BLaER1 (cell line): ENCODE data around the gene RASL12.
"Not testable (repeated sequence)": the region's sequence is repeated elsewhere in the genome, so short reads cannot be mapped to it uniquely, and the experiment has no call there.

Source experiments
- H3K27ac ChIP-seq: shearing (Covaris generic); formaldehyde crosslinking; 2 replicates; pipeline ENCODE4 v1.8.1; 2022
- H3K27me3 ChIP-seq: shearing (Covaris generic); formaldehyde crosslinking; 2 replicates; pipeline ENCODE4 v1.8.1; 2022
- H3K36me3 ChIP-seq: shearing (Covaris generic); formaldehyde crosslinking; 2 replicates; pipeline ENCODE4 v1.8.1; 2022
- H3K4me1 ChIP-seq: shearing (Covaris generic); formaldehyde crosslinking; 2 replicates; pipeline ENCODE4 v1.8.1; 2022
- H3K4me2 ChIP-seq: shearing (Covaris generic); formaldehyde crosslinking; 2 replicates; pipeline ENCODE4 v1.8.1; 2022
- H3K4me3 ChIP-seq: shearing (Covaris generic); formaldehyde crosslinking; 2 replicates; pipeline ENCODE4 v1.8.1; 2022
- H3K9ac ChIP-seq: shearing (Covaris generic); formaldehyde crosslinking; 2 replicates; pipeline ENCODE4 v1.8.1; 2022
- H3K9me3 ChIP-seq: shearing (Covaris generic); formaldehyde crosslinking; 2 replicates; pipeline ENCODE4 v1.8.1; 2022
- H4K20me1 ChIP-seq: shearing (Covaris generic); formaldehyde crosslinking; 2 replicates; pipeline ENCODE4 v1.8.1; 2022
- Cebpa-rat ChIP-seq: shearing (Covaris generic); IDR thresholded peaks from 2 replicates; pipeline ENCODE4 v1.8.1; 2022

The RASL12 gene

GRCh38 chr15:65100442-65100841 lies 32.7 kb upstream of the RASL12 start:
- H3K4me1 ChIP-seq = no peaks in the 10 kb centered on the region
- H3K36me3 ChIP-seq = peaks cover 72% of the 10 kb centered on the region
- H3K9me3 ChIP-seq = no peaks in the 10 kb centered on the region
- no peak for TF ChIP-seq Cebpa-rat
- no peaks in the 10 kb centered on the region for H4K20me1 ChIP-seq
- no peak overlapping the region for H3K9ac ChIP-seq
- no peak overlapping the region for H3K4me2 ChIP-seq
- H3K27me3 ChIP-seq = no peaks in the 10 kb centered on the region
- no peak overlapping the region for H3K4me3 ChIP-seq
- no peak overlapping the region for H3K27ac ChIP-seq

GRCh38 chr15:65099801-65100200 lies 32.0 kb upstream of the RASL12 start:
- H4K20me1 ChIP-seq, H3K27me3 ChIP-seq, H3K27ac ChIP-seq, H3K9me3 ChIP-seq, H3K4me1 ChIP-seq, H3K4me3 ChIP-seq, H3K9ac ChIP-seq, H3K4me2 ChIP-seq: not testable (repeated sequence)
- peaks cover 66% of the 10 kb centered on the region for H3K36me3 ChIP-seq

- Histone ChIP-seq H3K4me1 (no peaks in the 10 kb centered on the region), H3K9ac (no peak overlapping the region), H4K20me1 (no peaks in the 10 kb centered on the region), H3K4me3 (no peak overlapping the region), H3K36me3 (peaks cover 65% of the 10 kb centered on the region), H3K27me3 (no peaks in the 10 kb centered on the region), H3K9me3 (no peaks in the 10 kb centered on the region), H3K4me2 (no peak overlapping the region), H3K27ac (no peak overlapping the region)
- TF ChIP-seq Cebpa-rat = no peak
These were observed 31.5 kb upstream of the RASL12 start for GRCh38 chr15:65099336-65099735.

DNA sequence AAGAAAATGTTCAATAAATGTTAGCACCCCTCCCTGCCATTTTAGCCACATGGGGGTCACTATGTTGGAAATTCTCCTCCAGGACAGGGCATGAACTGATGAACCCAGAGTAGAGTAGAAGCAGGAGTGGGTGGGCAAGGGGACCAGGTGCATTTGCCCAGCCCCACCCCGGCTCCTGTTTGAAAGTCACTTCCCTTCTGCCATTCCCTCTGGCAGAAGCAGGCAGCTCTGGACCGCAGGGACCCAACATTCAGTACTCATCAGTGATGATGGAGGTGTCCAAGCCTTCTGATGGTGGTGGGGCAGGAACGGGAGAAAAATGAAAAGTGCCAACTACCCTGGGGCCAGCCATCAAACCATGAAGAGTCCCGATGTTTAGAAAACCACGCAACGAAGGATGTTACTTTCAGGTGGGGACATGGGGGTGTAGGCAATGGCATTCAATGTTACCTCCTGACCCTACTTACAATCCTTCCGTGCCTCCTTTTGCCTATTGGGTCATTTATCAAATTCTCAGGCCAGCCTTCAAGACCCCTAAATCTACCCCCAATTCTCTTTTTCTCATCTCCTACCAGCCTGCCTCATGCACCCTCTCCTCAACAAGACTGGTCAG lies 30.0 kb upstream of the RASL12 start:
- H3K9ac ChIP-seq = no peak overlapping the region
- H3K4me2 ChIP-seq = no peak overlapping the region
- TF ChIP-seq Cebpa-rat = no peak
- H3K4me3 ChIP-seq = no peak overlapping the region
- no peaks in the 10 kb centered on the region for H3K27me3 ChIP-seq
- H3K27ac ChIP-seq = no peak overlapping the region
- H4K20me1 ChIP-seq = no peaks in the 10 kb centered on the region
- peaks cover 58% of the 10 kb centered on the region for H3K36me3 ChIP-seq
- no peaks in the 10 kb centered on the region for H3K4me1 ChIP-seq
- H3K9me3 ChIP-seq = no peaks in the 10 kb centered on the region

DNA sequence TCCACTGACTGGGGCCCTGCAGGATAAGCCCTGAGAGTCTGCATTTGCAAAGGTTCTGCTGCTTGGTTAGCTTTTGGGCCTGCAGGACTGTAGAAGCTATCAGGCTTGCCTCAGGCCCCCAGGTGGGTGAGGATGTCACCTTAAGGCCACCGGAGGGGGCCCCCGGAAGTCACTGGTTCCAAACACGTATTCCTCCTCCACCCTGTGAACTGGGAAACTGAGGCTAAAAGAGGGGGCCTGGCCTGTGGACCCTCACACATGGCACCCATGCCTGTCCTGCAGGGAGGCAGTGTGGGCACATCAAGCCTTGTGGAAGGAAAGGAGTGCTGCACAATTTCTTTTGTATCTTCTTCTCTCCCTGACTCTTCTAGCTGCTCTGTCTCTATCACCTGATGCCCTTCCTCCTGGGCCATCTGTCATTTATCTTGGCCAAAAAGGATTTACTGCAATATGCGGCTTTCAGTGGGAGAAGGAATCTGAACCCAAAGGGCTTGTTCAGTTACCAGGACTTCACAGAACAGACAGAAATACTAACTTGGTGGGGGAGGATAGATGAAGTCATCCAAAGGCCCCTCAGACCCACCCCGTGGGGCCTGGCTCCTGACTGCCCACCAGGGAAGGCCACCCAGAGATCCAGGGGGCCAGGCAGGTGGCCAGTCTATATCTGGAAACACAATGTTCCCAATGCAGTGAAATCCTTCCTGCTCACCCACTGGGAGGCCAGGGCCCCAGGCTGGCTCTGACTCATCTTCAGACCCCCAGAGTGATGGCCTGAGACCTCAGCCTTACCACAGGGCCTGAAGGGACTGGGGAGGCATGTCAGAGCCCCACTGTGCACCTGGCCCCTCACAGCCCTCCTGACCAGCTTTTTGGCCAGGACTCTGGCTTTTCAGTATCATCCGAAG lies 28.9 kb upstream of the RASL12 start:
- no peak overlapping the region for H3K4me2 ChIP-seq
- H3K27me3 ChIP-seq = no peaks in the 10 kb centered on the region
- H3K4me1 ChIP-seq = no peaks in the 10 kb centered on the region
- no peak for TF ChIP-seq Cebpa-rat
- H4K20me1 ChIP-seq = no peaks in the 10 kb centered on the region
- no peaks in the 10 kb centered on the region for H3K9me3 ChIP-seq
- H3K27ac ChIP-seq = no peak overlapping the region
- H3K9ac ChIP-seq = no peak overlapping the region
- H3K4me3 ChIP-seq = no peak overlapping the region
- peaks cover 49% of the 10 kb centered on the region for H3K36me3 ChIP-seq

DNA sequence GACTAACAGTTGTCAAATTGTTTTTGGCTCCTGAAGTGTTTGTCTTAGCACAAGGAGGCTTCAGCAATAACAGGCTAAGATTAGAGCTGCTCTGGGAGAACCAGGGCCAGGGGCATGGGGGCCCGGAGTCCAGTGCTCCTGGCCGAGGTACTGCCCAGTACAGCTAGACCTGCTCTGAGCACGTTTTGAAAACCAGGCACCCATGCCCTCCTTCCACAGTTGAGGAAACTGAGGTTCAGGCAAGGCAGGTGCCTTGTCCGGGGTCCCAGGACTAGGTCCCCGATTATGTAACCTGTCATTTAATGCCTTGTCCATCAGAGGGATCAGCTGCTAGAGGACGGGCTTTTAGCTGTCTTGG lies 27.9 kb upstream of the RASL12 start:
- no peak for TF ChIP-seq Cebpa-rat
- Histone ChIP-seq H3K27me3 (no peaks in the 10 kb centered on the region), H3K9ac (no peak overlapping the region), H3K27ac (no peak overlapping the region), H3K9me3 (no peaks in the 10 kb centered on the region), H4K20me1 (no peaks in the 10 kb centered on the region), H3K4me3 (no peak overlapping the region), H3K4me1 (no peaks in the 10 kb centered on the region), H3K4me2 (no peak overlapping the region), H3K36me3 (peaks cover 39% of the 10 kb centered on the region)

DNA sequence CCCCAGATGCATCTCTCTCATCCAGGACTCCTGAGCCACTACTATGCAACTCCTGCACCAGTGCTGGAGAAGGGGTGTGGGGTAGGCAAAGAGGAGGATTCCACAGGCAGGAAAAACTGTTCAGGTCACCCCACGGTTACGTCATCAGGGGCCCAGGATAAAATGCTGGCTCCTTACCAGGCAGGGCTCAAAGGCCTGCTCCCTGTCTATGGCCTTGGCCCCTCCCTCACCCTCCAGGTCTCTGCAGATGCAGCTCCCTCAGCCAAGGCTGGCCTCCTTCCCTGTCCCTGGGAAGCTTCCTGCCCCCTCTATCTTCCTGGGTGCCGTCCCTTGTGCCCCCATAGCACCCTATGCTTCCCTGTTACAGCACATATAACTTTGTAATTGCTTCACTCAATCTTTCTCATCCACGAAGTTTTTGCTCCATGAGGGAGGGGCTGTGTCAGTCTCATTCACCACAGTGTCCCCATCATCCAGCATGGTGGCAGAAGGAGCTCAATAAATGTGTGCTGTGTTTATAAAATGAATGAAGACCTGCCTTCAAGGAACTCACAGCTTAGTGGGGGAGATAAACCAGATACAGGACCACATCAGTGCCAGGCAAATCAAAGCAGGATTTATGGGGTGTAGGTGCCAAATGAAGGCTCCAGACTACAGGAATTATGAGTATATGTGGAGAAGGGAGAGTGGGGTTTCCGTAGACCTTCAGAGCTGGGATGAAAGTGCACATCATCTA lies 27.4 kb upstream of the RASL12 start:
- Histone ChIP-seq H3K4me2 (no peak overlapping the region), H3K27ac (no peak overlapping the region), H4K20me1 (no peaks in the 10 kb centered on the region), H3K9ac (no peak overlapping the region), H3K4me3 (no peak overlapping the region), H3K27me3 (no peaks in the 10 kb centered on the region), H3K4me1 (no peaks in the 10 kb centered on the region), H3K9me3 (no peaks in the 10 kb centered on the region), H3K36me3 (peaks cover 33% of the 10 kb centered on the region)
- TF ChIP-seq Cebpa-rat = no peak

GRCh38 chr15:65094294-65094995 lies 26.7 kb upstream of the RASL12 start:
- Histone ChIP-seq H3K4me3 (no peak overlapping the region), H3K4me2 (no peak overlapping the region)
- TF ChIP-seq Cebpa-rat = no peak

DNA sequence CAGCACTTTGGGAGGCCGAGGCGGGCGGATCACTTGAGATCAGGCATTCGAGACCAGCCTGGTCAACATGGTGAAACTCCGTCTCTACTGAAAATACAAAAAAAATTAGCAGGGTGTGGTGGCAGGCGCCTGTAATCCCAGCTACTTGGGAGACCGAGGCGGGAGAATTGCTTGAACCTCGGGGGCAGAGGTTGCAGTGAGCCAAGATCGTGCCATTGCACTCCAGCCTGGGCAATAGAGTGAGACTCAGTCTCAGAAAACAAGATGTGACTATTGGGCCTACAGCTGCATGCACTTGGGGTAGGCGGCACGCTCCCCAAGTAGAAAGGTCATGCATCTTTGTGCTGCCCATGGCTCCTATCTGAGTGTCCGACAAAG lies 26.0 kb upstream of the RASL12 start:
- H3K27me3 ChIP-seq = not testable (repeated sequence)

More at GRCh38 chr15:65094294-65094995, 26.7 kb upstream of the RASL12 start:
- Histone ChIP-seq H3K27me3 (no peaks in the 10 kb centered on the region), H3K9me3 (no peaks in the 10 kb centered on the region), H4K20me1 (no peaks in the 10 kb centered on the region), H3K27ac (no peak overlapping the region), H3K36me3 (peaks cover 26% of the 10 kb centered on the region), H3K9ac (no peak overlapping the region), H3K4me1 (no peaks in the 10 kb centered on the region)

More for the DNA sequence above, 26.0 kb upstream of the RASL12 start:
- not testable (repeated sequence) for H3K4me1 ChIP-seq, H4K20me1 ChIP-seq, H3K4me2 ChIP-seq, H3K9me3 ChIP-seq, H3K4me3 ChIP-seq, H3K9ac ChIP-seq, H3K27ac ChIP-seq
- H3K36me3 ChIP-seq = peaks cover 19% of the 10 kb centered on the region
